OCI-LY1 (cell line): Measurements from ENCODE around the gene ZNF771.

Source experiments
- CTCF ChIP-seq: fragments of 200-600 bp; sonication (generic), shearing (Covaris generic); IDR thresholded peaks from 2 replicates; pipeline ENCODE4 v1.5.1; 2017; ENCODE audit warnings: mild to moderate bottlenecking, antibody characterized with exemption, low read length, moderate library complexity, mixed read lengths
- EZH2 ChIP-seq: fragments of 200-600 bp; sonication (generic), shearing (Covaris generic); IDR thresholded peaks from 2 replicates; pipeline ENCODE4 v1.8.0; 2017; ENCODE audit warnings: borderline replicate concordance, mixed run types, mild to moderate bottlenecking, antibody characterized with exemption, low read length, moderate library complexity, mixed read lengths

- no peak for TF ChIP-seq CTCF
- no peak for TF ChIP-seq EZH2
Observed at GRCh38 chr16:30358577-30358936, 48.8 kb upstream of the ZNF771 start.
